ENCODE data around the gene SDK1. TPM values are rescaled to one million over a fixed set of nuclear protein-coding genes. Genes with fewer than 3 reads are reported as not detected.
"Not testable (repeated sequence)": the region's sequence is repeated elsewhere in the genome, so short reads cannot be mapped to it uniquely, and the experiment has no call there.

Gene SDK1
- total RNA-seq, 1 donor from 2014 or later: 0.26 TPM

GRCh38 chr7:3958109-3958483 is 657.0 kb downstream of the SDK1 start:
- DNase-seq (ENCODE audit: low read depth) (no peak), FAIRE-seq (no peak)
- H3K36me3 ChIP-seq (ENCODE audit: control insufficient read depth, insufficient read depth, low read length): no peaks in the 10 kb centered on the region
- TF ChIP-seq, protein P1, sequence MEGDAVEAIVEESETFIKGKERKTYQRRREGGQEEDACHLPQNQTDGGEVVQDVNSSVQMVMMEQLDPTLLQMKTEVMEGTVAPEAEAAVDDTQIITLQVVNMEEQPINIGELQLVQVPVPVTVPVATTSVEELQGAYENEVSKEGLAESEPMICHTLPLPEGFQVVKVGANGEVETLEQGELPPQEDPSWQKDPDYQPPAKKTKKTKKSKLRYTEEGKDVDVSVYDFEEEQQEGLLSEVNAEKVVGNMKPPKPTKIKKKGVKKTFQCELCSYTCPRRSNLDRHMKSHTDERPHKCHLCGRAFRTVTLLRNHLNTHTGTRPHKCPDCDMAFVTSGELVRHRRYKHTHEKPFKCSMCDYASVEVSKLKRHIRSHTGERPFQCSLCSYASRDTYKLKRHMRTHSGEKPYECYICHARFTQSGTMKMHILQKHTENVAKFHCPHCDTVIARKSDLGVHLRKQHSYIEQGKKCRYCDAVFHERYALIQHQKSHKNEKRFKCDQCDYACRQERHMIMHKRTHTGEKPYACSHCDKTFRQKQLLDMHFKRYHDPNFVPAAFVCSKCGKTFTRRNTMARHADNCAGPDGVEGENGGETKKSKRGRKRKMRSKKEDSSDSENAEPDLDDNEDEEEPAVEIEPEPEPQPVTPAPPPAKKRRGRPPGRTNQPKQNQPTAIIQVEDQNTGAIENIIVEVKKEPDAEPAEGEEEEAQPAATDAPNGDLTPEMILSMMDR (IDR thresholded peaks at IDR 0.05; ENCODE audit: insufficient read depth, low read length, severe bottlenecking): no peak
- peaks cover 9% of the 10 kb centered on the region for H3K27me3 ChIP-seq (ENCODE audit: control insufficient read depth, insufficient read depth, low read length)
- H3K4me3 ChIP-seq (ENCODE audit: low read depth, low read length): no peak overlapping the region

DNA sequence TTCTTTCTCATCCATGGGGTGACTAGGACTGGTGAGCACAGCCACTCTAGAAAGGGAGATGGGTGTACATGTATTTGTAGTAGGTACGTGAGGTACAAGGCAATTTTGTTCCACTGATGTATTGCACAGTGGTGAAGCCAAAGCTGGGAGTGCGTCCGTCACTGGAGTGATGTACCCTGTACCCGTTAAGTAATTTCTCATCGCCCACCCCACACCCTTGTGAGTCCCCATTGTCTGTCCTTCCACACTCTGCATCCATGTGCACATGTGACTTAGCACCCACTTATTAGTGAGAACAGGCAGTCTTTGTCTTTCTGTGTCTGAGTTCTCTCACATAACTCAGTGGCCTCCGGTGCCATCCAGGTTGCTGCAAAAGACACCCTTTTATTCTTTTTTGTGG is 658.3 kb downstream of the SDK1 start:
- FAIRE-seq (no peak), DNase-seq (ENCODE audit: low read depth) (no peak)
- H3K27me3 ChIP-seq (ENCODE audit: control insufficient read depth, insufficient read depth, low read length): peaks cover 9% of the 10 kb centered on the region
- H3K36me3 ChIP-seq (ENCODE audit: control insufficient read depth, insufficient read depth, low read length): no peaks in the 10 kb centered on the region
- no peak overlapping the region for H3K4me3 ChIP-seq (ENCODE audit: low read depth, low read length)
- TF ChIP-seq, protein P1 (IDR thresholded peaks at IDR 0.05; ENCODE audit: insufficient read depth, low read length, severe bottlenecking): no peak

DNA sequence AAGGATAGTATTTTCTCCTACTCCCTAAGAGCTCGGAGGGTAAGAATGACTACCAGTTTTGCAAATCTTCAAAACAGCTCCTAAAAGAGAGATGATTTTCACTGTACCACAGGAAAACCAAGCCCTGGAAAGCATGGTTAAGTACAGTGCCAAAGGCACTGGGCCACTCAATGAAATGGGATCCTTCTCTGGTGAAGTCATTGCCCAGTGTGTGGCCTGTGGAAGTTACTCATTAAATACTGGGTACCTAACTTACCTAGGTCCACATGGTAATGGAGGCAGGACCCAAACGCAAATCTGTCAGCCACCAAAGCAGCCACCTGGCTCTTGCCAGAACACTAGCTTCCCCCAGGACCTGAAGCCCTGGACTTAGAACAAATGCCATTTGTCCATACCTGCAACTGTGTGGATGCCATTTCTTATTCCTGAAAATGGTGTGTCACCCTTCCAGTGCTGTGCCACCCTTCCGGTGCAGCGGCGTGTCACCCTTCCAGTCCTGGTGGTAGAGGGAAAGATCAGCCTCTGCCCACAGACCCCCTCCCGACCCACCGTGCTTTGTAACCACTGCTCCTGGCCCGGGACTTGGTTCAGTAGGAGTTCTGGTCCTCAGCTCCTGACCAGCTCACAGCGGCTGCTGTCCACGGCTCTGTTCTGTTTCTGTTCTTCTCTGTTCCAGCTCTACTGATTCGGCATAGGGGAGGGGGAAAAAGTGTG is 659.2 kb downstream of the SDK1 start:
- peaks cover 9% of the 10 kb centered on the region for H3K27me3 ChIP-seq (ENCODE audit: control insufficient read depth, insufficient read depth, low read length)
- FAIRE-seq (no peak), DNase-seq (ENCODE audit: low read depth) (no peak)
- H3K36me3 ChIP-seq (ENCODE audit: control insufficient read depth, insufficient read depth, low read length): no peaks in the 10 kb centered on the region
- H3K4me3 ChIP-seq (ENCODE audit: low read depth, low read length): no peak overlapping the region
- TF ChIP-seq, protein P1 (IDR thresholded peaks at IDR 0.05; ENCODE audit: insufficient read depth, low read length, severe bottlenecking): no peak

DNA sequence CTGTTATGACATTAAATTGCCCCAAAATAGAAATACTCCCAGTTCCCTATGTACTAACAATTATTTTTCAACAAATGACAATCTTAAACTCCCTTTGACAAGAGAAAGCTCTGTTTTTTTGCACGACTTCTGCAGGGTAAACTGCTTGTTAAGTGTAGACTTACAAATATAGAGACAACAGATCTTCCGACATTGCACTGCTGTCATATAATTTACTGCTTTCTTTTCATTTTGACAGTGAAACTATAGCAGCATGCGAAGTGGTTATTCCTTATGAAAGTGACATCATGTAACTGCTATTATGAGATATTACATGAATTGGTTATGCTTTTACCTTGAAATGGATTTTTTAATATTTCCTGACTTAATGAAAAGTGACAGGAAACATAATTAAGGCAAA is 659.9 kb downstream of the SDK1 start:
- peaks cover 9% of the 10 kb centered on the region for H3K27me3 ChIP-seq (ENCODE audit: control insufficient read depth, insufficient read depth, low read length)
- no peak for FAIRE-seq

GRCh38 chr7:3961857-3962503 is 660.9 kb downstream of the SDK1 start:
- Histone ChIP-seq H3K4me3 (ENCODE audit: low read depth, low read length) (no peak overlapping the region), H3K36me3 (ENCODE audit: control insufficient read depth, insufficient read depth, low read length) (no peaks in the 10 kb centered on the region), H3K27me3 (ENCODE audit: control insufficient read depth, insufficient read depth, low read length) (peaks cover 9% of the 10 kb centered on the region)
- FAIRE-seq: no peak
- no peak for DNase-seq (ENCODE audit: low read depth)
- TF ChIP-seq, protein P1 (IDR thresholded peaks at IDR 0.05; ENCODE audit: insufficient read depth, low read length, severe bottlenecking): no peak

More for the DNA sequence above, 659.9 kb downstream of the SDK1 start:
- DNase-seq (ENCODE audit: low read depth): no peak
- H3K36me3 ChIP-seq (ENCODE audit: control insufficient read depth, insufficient read depth, low read length): no peaks in the 10 kb centered on the region
- TF ChIP-seq, protein P1 (IDR thresholded peaks at IDR 0.05; ENCODE audit: insufficient read depth, low read length, severe bottlenecking): no peak
- H3K4me3 ChIP-seq (ENCODE audit: low read depth, low read length): no peak overlapping the region

GRCh38 chr7:3963768-3964167 is 662.7 kb downstream of the SDK1 start:
- not testable (repeated sequence) for DNase-seq (ENCODE audit: low read depth); H3K27me3 ChIP-seq (ENCODE audit: control insufficient read depth, insufficient read depth, low read length); H3K36me3 ChIP-seq (ENCODE audit: control insufficient read depth, insufficient read depth, low read length); H3K4me3 ChIP-seq (ENCODE audit: low read depth, low read length)
- peak; percentile 58 for FAIRE-seq
